SK-N-SH treated with all-trans-retinoic acid at 6 μM for 48 hours (cell line): Measurements from ENCODE around the gene TSC22D1.

ENCODE experiments used
- ARNTL ChIP-seq: fragments of 450-650 bp; formaldehyde crosslinking; IDR thresholded peaks from 2 replicates; pipeline ENCODE4 v1.5.0; 2020; ENCODE audit warnings: low read depth, mild to moderate bottlenecking, moderate library complexity, borderline replicate concordance
- CREB5 ChIP-seq: fragments of 250-450 bp; sonication (Bioruptor Pico); IDR thresholded peaks from 2 replicates; pipeline ENCODE4 v1.5.1; 2020; ENCODE audit warnings: low read depth, mild to moderate bottlenecking, moderate library complexity
- PATZ1 ChIP-seq: fragments of 250-450 bp; sonication (Bioruptor Pico); IDR thresholded peaks from 2 replicates; pipeline ENCODE4 v1.8.0; 2020; ENCODE audit warnings: mild to moderate bottlenecking, moderate library complexity, borderline replicate concordance
- TOX ChIP-seq: fragments of 250-450 bp; sonication (Bioruptor Pico); IDR thresholded peaks from 2 replicates; pipeline ENCODE4 v1.8.0; 2021; ENCODE audit warnings: mild to moderate bottlenecking, moderate library complexity, borderline replicate concordance
- ZC3H10 ChIP-seq: fragments of 250-450 bp; sonication (Bioruptor Pico); IDR thresholded peaks from 2 replicates; pipeline ENCODE4 v1.5.1; 2021; ENCODE audit warnings: mild to moderate bottlenecking, moderate library complexity
- ZFP30 ChIP-seq: fragments of 450-650 bp; formaldehyde crosslinking; IDR thresholded peaks from 2 replicates; pipeline ENCODE4 v1.5.0; 2022; ENCODE audit warnings: mild to moderate bottlenecking, moderate library complexity

GRCh38 chr13:44622261-44622660 is 46.1 kb upstream of the TSC22D1 start:
- TF ChIP-seq TOX (no peak), ZC3H10 (CRISPR knock-in tag) (no peak), ZFP30 (CRISPR knock-in tag) (no peak), ARNTL (CRISPR knock-in tag) (no peak), CREB5 (CRISPR knock-in tag) (no peak), PATZ1 (no peak)
